CD1c-positive myeloid dendritic cell (primary cell): ENCODE results near the gene ATP5PO.
"Not testable (repeated sequence)": the region's sequence is repeated elsewhere in the genome, so short reads cannot be mapped to it uniquely, and the experiment has no call there.

Experiments
- DNase-seq: peaks from one replicate; pipeline ENCODE4 v3.0.0-alpha.2; 2016; ENCODE audit errors: extremely low spot score

Gene ATP5PO

GRCh38 chr21:33940881-33941245 is 25.3 kb upstream of the ATP5PO start:
- no peak for DNase-seq

- peak; percentile 49 for DNase-seq
Observed at GRCh38 chr21:33940164-33940880, 24.7 kb upstream of the ATP5PO start.

GRCh38 chr21:33939226-33939625 is 23.6 kb upstream of the ATP5PO start:
- no peak for DNase-seq

- no peak for DNase-seq
Observed at GRCh38 chr21:33938381-33938780, 22.8 kb upstream of the ATP5PO start.

GRCh38 chr21:33937931-33938339 is 22.3 kb upstream of the ATP5PO start:
- peak; percentile 68 for DNase-seq

- DNase-seq: no peak
Observed at GRCh38 chr21:33937146-33937545, 21.5 kb upstream of the ATP5PO start.

- peak; percentile 46 for DNase-seq
Observed at GRCh38 chr21:33936301-33937038, 20.9 kb upstream of the ATP5PO start.

GRCh38 chr21:33932731-33933130 is 17.1 kb upstream of the ATP5PO start:
- DNase-seq: no peak

- peak; percentile 56 for DNase-seq
Observed at GRCh38 chr21:33931799-33932390, 16.3 kb upstream of the ATP5PO start.

GRCh38 chr21:33931052-33931798 is 15.6 kb upstream of the ATP5PO start:
- DNase-seq: not testable (repeated sequence)

GRCh38 chr21:33926248-33926647 is 10.6 kb upstream of the ATP5PO start:
- DNase-seq: not testable (repeated sequence)

- no peak for DNase-seq
Observed at GRCh38 chr21:33924766-33925100, 9.1 kb upstream of the ATP5PO start.

GRCh38 chr21:33924079-33924765 is 8.6 kb upstream of the ATP5PO start:
- peak; percentile 91 for DNase-seq

- DNase-seq: no peak
Observed at GRCh38 chr21:33917421-33917820, 1.8 kb upstream of the ATP5PO start.

- no peak for DNase-seq
Observed at GRCh38 chr21:33916200-33916567, 580 bp upstream of the ATP5PO start.

- no peak for DNase-seq
Observed at GRCh38 chr21:33914188-33914587, 1.4 kb downstream of the ATP5PO start.

- DNase-seq: no peak
Observed at GRCh38 chr21:33909756-33910155, 5.8 kb downstream of the ATP5PO start.

- DNase-seq: no peak
Observed at GRCh38 chr21:33908760-33909159, 6.8 kb downstream of the ATP5PO start.

GRCh38 chr21:33904041-33904440 is 11.6 kb downstream of the ATP5PO start:
- DNase-seq: no peak

GRCh38 chr21:33902349-33902748 is 13.3 kb downstream of the ATP5PO start:
- DNase-seq: no peak

- DNase-seq: no peak
Observed at GRCh38 chr21:33901412-33902288, 14.0 kb downstream of the ATP5PO start.
